Upper lobe of left lung (tissue), 4 donors: ENCODE data around the gene CATSPER1.

Source experiments
- EP300 ChIP-seq, 4 donors: sonication (generic); formaldehyde crosslinking; IDR thresholded peaks; one replicate each; pipeline ENCODE4 v1.5.1; 2017; ENCODE audit warnings: antibody characterized with exemption in 4 of 4, control low read depth in 2 of 4
- POLR2AphosphoS5 ChIP-seq, 2 donors: sonication (generic); formaldehyde crosslinking; IDR thresholded peaks; one replicate each; pipeline ENCODE4 v1.5.1; 2017; ENCODE audit warnings: antibody characterized with exemption in 2 of 2
- TF ChIP-seq, protein P1 (sequence below), 6 experiments: fragments of 450-650 bp in 4 of 6; fragments of 200-600 bp in 2 of 6; sonication (generic) in 2 of 6; IDR thresholded peaks; one replicate each; pipeline ENCODE4 v1.5.1; 2016 to 2019; ENCODE audit warnings: antibody characterized with exemption in 6 of 6

DNA sequence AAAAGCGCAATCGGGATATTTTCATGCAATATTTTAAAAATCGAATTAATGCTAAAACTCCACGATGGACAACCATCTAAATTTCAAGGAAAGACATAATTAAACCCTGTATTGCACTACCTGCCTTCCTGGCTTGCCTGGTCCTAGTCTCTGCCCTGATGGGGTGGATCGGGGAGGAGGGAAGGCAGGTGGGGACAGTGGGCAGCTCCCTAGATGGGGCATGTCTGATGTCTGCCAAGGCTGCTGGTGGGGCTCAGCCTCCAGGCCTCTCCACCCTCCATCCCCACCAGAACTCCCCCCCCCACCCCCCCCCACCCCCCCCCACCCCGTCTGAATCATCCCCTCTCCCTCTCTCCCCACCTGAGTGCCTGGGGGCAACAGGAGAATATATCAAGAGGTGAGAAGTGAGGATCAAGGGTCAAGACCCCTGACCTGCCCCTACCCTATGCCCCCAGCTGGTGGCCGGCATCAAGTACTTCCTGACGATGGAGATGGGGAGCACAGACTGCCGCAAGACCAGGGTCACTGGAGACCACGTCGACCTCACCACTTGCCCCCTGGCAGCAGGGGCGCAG is 13.8 kb downstream of the CATSPER1 start:
- TF ChIP-seq, protein P1, sequence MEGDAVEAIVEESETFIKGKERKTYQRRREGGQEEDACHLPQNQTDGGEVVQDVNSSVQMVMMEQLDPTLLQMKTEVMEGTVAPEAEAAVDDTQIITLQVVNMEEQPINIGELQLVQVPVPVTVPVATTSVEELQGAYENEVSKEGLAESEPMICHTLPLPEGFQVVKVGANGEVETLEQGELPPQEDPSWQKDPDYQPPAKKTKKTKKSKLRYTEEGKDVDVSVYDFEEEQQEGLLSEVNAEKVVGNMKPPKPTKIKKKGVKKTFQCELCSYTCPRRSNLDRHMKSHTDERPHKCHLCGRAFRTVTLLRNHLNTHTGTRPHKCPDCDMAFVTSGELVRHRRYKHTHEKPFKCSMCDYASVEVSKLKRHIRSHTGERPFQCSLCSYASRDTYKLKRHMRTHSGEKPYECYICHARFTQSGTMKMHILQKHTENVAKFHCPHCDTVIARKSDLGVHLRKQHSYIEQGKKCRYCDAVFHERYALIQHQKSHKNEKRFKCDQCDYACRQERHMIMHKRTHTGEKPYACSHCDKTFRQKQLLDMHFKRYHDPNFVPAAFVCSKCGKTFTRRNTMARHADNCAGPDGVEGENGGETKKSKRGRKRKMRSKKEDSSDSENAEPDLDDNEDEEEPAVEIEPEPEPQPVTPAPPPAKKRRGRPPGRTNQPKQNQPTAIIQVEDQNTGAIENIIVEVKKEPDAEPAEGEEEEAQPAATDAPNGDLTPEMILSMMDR (IDR thresholded peaks at IDR 0.05), result no peak
- TF ChIP-seq EP300 (IDR thresholded peaks at IDR 0.05), result no peak
- no peak for TF ChIP-seq POLR2AphosphoS5 (IDR thresholded peaks at IDR 0.05)
